ENCODE measurements around the gene SDHA.
"Not testable (repeated sequence)": the region's sequence is repeated elsewhere in the genome, so short reads cannot be mapped to it uniquely, and the experiment has no call there.

DNA sequence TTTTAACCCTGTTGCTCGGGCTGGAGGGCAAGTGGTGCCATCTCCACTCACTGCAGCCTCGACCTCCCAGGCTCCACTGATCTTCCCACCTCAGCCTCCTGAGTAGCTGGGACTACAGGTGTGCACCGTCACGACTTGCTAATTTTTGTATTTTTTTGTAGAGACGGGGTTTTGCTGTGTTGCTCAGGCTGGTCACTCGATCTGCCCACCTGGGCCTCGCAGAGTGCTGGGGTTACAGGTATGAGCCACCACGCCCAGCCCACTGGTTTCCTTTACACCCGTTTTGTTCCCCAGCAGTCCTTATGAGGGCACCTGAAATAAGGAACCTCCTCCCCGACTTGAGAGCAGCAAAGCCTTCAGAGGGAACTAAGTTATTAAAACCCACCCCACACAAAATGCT lies 2.0 kb upstream of the SDHA start:
- TF ChIP-seq POLR2A, POLR2AphosphoS5 (IDR thresholded peaks at IDR 0.05): not testable (repeated sequence)
- TF ChIP-seq, protein P1, sequence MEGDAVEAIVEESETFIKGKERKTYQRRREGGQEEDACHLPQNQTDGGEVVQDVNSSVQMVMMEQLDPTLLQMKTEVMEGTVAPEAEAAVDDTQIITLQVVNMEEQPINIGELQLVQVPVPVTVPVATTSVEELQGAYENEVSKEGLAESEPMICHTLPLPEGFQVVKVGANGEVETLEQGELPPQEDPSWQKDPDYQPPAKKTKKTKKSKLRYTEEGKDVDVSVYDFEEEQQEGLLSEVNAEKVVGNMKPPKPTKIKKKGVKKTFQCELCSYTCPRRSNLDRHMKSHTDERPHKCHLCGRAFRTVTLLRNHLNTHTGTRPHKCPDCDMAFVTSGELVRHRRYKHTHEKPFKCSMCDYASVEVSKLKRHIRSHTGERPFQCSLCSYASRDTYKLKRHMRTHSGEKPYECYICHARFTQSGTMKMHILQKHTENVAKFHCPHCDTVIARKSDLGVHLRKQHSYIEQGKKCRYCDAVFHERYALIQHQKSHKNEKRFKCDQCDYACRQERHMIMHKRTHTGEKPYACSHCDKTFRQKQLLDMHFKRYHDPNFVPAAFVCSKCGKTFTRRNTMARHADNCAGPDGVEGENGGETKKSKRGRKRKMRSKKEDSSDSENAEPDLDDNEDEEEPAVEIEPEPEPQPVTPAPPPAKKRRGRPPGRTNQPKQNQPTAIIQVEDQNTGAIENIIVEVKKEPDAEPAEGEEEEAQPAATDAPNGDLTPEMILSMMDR (IDR thresholded peaks at IDR 0.05) = not testable (repeated sequence)
